Superior temporal gyrus (tissue), 1 donor: Measurements from ENCODE around the gene FAM53A.
"Not testable (repeated sequence)": the region's sequence is repeated elsewhere in the genome, so short reads cannot be mapped to it uniquely, and the experiment has no call there.

Experiments used
- DNase-seq: peaks from one replicate; pipeline ENCODE4 v3.0.0-alpha.2; 2016; ENCODE audit errors: extremely low spot score

FAM53A gene

DNA sequence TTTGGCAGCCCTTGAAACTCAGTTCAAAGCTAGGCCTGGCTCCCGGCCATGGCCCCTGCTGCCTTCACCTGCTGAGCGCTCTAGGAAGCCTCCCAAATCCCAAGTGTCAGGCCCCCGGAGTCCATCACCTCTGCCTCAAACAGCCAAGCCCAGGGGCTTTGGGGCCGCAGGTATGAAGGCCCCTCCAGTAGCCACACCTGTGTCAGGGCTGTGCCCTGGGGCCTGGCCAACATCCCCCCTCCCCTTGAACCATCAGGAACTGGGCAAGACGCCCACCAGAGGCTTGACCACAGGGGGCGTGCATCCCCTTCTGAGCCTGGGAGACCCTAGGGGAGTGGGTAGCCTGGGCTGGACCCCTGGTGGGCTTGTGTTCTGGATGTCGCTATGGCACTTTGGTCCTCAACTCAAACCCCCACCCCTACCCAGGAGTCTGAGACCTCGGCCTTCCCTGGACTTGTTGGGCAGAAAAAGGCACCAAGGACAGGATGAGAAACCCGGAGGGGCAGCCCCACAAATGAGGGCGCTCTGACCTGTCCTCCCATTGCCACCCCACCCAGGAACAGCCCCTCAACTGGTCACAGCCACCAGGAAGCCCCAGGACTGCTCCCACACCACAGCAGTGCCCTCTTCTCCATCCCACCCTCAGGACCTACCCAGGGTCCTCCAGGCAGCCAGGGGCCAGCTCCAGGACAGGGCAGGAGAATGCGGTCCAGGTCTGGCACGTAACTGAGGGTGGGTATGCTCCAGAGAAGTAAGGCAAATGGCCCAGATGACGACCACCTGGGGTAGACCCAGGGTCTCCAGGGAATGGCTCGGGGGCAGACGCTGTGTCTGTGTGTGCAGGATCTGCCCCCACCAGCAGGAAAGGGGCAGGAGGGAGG is 32.2 kb upstream of the FAM53A start:
- DNase-seq: no peak

DNA sequence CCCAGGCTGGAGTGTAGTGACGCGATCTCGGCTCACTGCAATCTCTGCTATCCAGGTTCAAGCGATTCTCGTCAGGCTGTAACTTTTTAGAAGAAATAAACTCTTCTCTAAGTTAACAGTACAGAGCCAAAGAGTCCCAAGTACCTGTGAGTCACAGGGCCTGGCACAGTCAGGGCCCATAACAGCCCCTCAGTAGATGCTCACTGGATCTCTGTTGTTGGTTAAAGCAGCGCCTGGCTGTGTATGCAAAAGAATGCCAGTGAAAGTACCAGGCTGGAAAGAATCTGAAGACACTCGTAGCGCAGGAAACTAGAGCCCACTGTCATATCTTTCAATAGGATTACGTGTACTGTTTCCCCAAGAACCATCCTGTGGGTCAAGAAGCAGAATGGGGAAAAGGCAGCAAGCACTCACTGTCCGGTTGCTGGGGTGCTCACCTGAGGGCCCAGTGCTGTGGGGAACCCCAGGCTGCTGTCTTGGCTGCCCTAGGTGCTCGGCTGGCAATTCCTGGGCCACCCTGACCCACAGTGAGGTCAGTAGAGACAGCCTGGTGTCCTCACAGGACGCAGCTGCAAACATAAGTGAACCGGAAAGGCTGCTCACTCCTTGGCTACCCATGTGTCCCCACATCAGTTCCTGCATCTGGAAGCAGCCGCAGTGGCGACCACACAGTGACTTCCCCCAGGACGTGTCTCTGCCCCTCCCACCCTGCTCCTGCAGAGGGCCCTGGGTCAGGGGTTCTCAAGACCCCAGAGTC is 31.1 kb upstream of the FAM53A start:
- no peak for DNase-seq

DNA sequence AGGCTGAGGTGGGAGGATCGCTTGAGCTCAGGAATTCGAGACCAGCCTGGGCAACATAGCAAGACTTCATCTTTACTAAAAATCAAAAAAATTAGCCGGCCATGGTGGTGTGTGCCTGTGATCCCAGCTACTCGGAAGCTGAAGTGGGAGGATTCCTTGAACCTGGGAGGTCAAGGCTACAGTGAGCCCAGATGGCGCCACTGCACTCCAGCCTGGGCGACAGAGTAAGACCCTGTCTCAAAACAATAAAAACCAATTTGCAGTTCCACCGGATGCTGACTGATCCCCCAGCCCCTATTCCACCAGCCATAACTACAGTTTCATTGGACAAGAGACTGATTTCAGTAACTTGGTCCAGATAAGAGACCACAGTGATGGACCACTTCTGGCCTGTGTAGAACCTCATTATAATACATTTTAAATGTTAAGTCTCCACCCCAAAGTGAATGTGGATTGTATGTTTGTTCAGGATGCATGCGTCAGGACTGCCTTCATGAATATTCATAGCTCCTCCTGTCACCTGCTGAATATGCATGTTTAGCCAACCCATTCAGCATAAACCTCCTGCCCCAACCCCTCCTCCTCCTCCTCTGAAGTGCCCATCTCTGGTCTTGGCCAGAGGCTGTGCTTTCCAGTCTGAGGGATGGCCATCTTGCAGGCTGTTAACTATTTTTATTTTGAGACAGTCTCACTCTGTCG is 30.3 kb upstream of the FAM53A start:
- no peak for DNase-seq

DNA sequence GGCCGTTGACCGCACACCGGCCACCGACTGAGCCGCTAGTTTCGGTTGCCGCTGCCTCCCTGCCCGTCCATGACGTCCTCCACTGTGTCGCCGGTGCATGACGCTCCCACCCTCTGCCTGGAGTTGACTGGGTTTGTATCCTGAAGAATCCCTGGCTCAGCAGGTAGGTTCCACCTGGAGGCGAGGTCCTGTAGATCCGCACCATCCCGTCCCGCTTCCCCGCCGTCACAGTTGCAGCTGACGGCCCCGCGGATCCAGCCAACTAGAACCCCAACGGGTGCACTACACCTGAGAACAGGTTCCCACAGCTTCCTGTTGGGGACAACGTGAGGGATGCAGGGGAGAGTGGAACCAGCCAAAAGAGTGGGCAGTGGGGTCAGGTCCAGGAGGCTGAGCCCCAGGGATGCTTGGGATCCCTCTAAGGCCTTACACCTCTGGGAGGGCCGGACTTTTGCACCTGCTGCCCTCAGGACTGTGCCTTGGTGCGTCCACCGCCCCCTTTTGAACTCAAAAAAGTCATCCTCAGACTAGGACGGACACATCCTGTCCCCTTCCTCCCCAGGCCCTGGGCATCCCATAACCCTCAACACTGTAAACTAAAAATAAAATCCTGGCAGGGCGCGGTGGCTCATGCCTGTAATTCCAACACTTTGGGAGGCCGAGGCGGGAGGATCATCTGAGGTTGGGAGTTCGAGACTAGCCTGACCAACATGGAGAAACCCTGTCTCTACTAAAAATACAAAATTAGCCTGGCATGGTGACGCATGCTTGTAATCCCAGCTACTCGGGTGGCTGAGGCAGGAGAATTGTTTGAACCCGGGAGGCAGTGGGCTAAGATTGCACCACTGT is 29.1 kb upstream of the FAM53A start:
- DNase-seq: no peak

DNA sequence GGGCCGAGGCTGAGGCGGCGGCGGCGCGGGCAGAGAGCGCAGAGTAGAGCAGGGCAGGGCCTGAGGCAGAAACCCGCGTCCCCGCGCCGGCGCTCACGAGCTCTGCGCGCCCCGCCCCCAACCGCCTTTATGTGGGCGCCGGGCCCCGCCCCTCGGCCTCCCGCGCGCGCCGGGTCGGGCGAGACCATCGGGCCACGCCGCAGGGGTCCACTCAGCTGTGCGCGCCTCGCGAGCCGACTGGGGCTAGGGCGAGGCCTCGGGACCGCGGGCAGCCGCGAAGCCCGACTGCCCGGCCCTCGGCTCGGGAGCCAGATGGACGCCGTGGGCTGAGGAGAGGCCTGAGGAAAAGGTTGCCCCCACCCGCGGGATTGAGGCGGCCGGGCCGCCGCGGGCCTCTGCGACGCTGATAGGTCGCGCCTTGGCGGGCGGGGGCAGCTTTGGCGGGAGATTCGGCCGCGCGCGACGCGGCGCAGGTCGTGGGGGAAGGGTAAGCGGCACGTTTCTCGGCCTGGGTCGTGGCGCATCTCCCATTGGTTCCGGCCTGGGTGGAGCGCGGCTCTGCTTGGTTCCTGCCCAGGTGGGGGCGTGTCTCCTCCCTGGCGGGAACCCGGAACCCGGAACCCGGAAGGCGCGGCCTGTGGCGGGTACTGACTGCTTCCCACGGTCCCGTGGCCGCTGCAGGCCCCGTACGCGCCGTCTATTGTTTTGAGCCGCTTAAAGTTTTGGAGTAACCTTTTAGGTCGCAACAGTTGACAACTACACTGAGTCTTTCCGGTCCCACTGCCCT is 28.3 kb upstream of the FAM53A start, which contains the start of gene SLBP:
Gene SLBP, minus strand, starts transcription at position 104 of the 787 bp plus-strand sequence. CDS start 131 bp downstream, outside the sequence.
- peak; percentile 80 for DNase-seq

DNA sequence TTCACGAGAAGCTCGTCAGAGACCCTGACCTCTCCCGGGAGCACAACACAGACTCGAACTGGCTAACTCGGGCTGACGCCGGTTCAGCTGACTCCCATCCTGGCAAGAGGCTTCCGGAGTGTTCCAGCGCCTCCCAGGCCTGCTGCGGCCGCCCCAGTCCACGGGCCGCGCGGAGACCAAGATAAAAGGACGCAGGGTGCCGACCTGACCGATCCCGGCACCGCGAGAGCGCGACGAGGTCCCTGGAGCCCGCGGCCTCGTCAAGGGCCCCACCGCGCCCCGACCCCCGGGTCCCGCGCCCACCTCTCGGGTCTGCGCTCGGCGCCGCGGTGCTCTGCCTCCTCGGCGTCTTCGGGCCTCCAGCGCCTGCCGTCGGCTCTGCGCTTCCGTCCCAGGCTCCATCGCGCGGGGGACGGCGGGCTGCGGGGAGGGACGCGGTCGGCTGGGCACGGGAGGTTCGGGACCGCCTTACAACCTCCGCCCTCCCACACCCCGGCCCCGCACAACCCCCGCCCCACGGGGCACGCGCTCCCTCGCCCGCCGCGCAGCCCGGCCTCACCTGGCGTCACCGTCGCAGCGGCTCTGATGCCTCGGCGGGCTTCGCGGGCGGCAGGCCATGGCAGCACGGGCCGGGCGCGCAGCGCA is 27.6 kb upstream of the FAM53A start:
- peak; percentile 38 for DNase-seq

DNA sequence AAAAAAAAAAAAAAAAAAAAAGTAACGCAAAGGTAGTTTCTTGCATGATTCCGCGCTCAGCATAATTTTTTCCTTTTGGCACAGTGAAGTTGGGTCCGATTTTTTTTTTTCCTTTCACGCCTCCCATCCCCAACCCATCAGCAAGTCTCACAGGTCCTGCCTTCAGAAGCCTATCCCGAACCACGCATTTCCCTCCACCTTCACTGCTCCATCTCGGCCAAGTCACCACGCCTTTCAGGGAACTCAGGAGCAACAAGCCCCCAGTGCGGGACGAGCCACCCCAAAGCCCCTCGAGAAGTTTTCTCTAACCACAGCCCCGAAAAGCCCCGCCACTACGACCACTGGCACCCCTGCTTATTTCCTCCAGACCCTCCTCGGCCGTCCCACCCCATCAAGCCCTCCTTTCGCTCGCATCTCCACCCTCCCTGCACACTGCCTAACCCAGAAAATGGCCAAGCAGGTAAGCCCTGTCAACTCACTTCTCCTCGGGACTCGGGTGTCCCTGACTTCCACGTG is 27.0 kb upstream of the FAM53A start:
- DNase-seq: no peak

DNA sequence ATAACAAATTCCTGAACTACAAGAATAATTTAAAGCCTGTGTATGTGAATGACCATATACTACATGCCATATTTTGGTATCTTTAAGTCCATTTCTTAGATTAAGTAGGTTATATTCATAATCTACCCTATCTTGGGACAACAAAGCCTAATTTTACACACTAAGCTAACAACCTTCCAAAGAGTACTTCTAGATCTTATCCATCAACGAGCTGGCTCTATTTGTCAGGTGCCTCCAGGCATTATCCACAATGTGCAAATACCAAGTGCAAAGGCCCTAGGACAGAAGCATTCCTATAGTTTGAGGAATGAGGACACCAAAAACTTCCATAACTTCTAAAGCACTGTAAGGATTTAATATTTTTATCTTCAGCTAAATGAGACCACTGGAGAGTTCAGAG is 24.5 kb upstream of the FAM53A start:
- DNase-seq: no peak

- no peak for DNase-seq
Observed at GRCh38 chr4:1706358-1706757, 22.2 kb upstream of the FAM53A start.

DNA sequence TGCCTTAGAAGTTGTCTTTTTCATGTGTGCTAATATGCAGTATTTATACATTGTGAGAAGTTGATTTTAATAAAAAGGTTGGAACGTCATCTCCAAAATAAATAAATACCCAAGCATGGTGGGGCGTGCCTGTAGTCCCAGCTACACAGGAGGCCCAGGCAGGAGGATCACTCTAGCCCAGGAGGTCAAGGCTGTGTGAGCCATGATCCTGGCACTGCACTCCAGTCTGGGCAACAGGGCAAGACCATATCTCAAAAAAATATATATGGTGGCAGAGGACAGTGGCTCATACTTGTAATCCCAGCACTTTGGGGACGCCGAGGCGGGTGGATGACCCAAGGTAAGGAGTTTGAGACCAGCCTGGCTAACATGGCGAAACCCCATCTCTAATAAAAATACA is 21.6 kb upstream of the FAM53A start:
- DNase-seq: no peak

GRCh38 chr4:1703867-1704266 is 19.8 kb upstream of the FAM53A start:
- no peak for DNase-seq

- not testable (repeated sequence) for DNase-seq
Observed at GRCh38 chr4:1701671-1702070, 17.6 kb upstream of the FAM53A start.

- no peak for DNase-seq
Observed at GRCh38 chr4:1695913-1696312, 11.8 kb upstream of the FAM53A start.

- peak; percentile 84 for DNase-seq
Observed at GRCh38 chr4:1693131-1693896, 9.2 kb upstream of the FAM53A start.

DNA sequence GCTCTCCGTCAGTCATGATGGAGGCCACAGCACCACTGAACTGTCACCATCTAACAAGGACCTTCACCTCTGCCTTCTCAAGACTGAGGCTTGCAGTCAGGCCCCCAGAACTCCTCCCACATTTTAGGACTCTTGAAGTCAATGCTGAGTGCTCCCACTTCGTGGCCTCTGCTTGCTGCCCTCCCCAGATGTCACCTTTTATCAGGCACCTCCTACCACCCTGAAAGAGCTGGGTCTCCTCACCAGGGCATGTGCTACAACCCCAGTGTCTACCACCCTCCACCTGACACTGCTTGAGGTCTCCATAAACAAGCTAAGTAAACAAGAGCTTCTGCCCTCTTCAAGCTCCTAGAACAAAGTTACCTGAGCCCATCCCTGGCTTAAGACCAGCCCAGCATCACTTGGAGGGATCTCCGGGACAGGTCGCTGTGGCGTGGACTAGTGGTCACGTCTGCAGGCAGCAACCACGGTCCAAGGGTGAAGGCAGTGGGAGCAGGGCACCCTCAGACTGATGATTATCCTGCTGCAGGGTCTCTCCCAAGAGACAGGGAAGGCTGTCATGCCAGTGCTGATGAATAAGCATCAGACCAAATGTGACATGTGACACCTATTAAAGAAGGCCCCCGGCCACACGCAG is 7.7 kb upstream of the FAM53A start:
- no peak for DNase-seq

DNA sequence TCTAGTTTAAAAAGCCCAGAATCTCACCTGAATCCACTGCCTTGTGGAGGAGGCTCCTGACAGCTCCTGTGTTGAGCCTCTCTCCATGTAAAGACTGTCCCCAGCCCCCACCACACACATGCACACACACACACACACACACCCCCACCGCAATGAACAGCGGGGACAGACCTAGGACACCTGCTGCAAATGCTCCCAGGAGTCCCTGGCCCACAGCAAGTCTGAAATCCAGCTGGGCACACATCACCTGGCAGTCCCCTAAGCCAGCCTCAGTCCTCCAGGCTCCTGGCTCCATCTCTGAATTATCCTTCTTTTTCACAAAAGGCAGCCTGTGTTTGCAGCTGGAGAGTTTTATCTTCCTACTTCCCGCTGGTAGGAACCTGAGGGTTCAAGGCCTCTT is 6.6 kb upstream of the FAM53A start:
- DNase-seq: no peak

GRCh38 chr4:1686440-1687036 is 2.4 kb upstream of the FAM53A start:
- DNase-seq: no peak
